ENCODE data around the gene SUSD1.
A peak's percentile ranks its signal among the peaks of the same experiment; 100 is the strongest.

SUSD1 gene

GRCh38 chr9:112002847-112003457, 172.1 kb downstream of the SUSD1 start:
- H3K4me3 ChIP-seq, result no peak overlapping the region
- H3K27ac ChIP-seq, result peak overlapping the region in 3 of 21 experiments; percentile 39 to 73 (median 39)

- H3K4me3 ChIP-seq, result no peak overlapping the region
- H3K27ac ChIP-seq, result peak overlapping the region in 4 of 21 experiments; percentile 34 to 73 (median 39)
These were observed 172.8 kb downstream of the SUSD1 start for GRCh38 chr9:112002131-112002846.

GRCh38 chr9:112000743-112001142, 174.4 kb downstream of the SUSD1 start:
- Histone ChIP-seq H3K4me3 (no peak overlapping the region), H3K27ac (no peak overlapping the region)

- H3K4me3 ChIP-seq, result no peak overlapping the region
- no peak overlapping the region for H3K27ac ChIP-seq
These were observed 175.8 kb downstream of the SUSD1 start for GRCh38 chr9:111999319-111999718.

- Histone ChIP-seq H3K27ac (no peak overlapping the region), H3K4me3 (no peak overlapping the region)
These were observed 177.3 kb downstream of the SUSD1 start for GRCh38 chr9:111997831-111998230.

GRCh38 chr9:111994831-111995458, 180.2 kb downstream of the SUSD1 start:
- Histone ChIP-seq H3K4me3 (no peak overlapping the region), H3K27ac (no peak overlapping the region)

GRCh38 chr9:111993319-111993718, 181.8 kb downstream of the SUSD1 start:
- Histone ChIP-seq H3K27ac (no peak overlapping the region), H3K4me3 (no peak overlapping the region)

- Histone ChIP-seq H3K4me3 (no peak overlapping the region), H3K27ac (no peak overlapping the region)
These were observed 182.6 kb downstream of the SUSD1 start for GRCh38 chr9:111992523-111992922.

GRCh38 chr9:111991179-111991578, 183.9 kb downstream of the SUSD1 start:
- H3K4me3 ChIP-seq, result no peak overlapping the region
- no peak overlapping the region for H3K27ac ChIP-seq
